ENCODE measurements around the gene VGLL4. TPM values are rescaled to one million over a fixed set of nuclear protein-coding genes. Genes with fewer than 3 reads are reported as not detected.
"Not testable (repeated sequence)": the region's sequence is repeated elsewhere in the genome, so short reads cannot be mapped to it uniquely, and the experiment has no call there.

VGLL4 gene
- total RNA-seq, 1 donor from 2014 or later: 111 TPM

- Mint-ChIP-seq H3K4me3 (no peak overlapping the region), H3K4me1 (ENCODE audit: unreplicated experiment) (peaks cover 49% of the 10 kb centered on the region), H3K36me3 (peaks cover 9% of the 10 kb centered on the region), H3K27ac (no peak overlapping the region), H3K27me3 (no peaks in the 10 kb centered on the region), H3K9me3 (peaks cover 5% of the 10 kb centered on the region)
- TF ChIP-seq, protein P1, sequence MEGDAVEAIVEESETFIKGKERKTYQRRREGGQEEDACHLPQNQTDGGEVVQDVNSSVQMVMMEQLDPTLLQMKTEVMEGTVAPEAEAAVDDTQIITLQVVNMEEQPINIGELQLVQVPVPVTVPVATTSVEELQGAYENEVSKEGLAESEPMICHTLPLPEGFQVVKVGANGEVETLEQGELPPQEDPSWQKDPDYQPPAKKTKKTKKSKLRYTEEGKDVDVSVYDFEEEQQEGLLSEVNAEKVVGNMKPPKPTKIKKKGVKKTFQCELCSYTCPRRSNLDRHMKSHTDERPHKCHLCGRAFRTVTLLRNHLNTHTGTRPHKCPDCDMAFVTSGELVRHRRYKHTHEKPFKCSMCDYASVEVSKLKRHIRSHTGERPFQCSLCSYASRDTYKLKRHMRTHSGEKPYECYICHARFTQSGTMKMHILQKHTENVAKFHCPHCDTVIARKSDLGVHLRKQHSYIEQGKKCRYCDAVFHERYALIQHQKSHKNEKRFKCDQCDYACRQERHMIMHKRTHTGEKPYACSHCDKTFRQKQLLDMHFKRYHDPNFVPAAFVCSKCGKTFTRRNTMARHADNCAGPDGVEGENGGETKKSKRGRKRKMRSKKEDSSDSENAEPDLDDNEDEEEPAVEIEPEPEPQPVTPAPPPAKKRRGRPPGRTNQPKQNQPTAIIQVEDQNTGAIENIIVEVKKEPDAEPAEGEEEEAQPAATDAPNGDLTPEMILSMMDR (conservative IDR thresholded peaks at IDR 0.05): no peak
- no peak for DNase-seq (ENCODE audit: extremely low spot score, unreplicated experiment)
These were observed 109.0 kb downstream of the VGLL4 start for GRCh38 chr3:11534793-11535101.

GRCh38 chr3:11534011-11534792, 109.5 kb downstream of the VGLL4 start:
- Mint-ChIP-seq H3K9me3 (peaks cover 5% of the 10 kb centered on the region), H3K4me3 (peak overlapping the region; percentile 31), H3K27me3 (no peaks in the 10 kb centered on the region), H3K27ac (no peak overlapping the region), H3K36me3 (peaks cover 6% of the 10 kb centered on the region), H3K4me1 (ENCODE audit: unreplicated experiment) (peaks cover 49% of the 10 kb centered on the region)
- TF ChIP-seq, protein P1 (conservative IDR thresholded peaks at IDR 0.05): no peak
- DNase-seq (ENCODE audit: extremely low spot score, unreplicated experiment): no peak

DNA sequence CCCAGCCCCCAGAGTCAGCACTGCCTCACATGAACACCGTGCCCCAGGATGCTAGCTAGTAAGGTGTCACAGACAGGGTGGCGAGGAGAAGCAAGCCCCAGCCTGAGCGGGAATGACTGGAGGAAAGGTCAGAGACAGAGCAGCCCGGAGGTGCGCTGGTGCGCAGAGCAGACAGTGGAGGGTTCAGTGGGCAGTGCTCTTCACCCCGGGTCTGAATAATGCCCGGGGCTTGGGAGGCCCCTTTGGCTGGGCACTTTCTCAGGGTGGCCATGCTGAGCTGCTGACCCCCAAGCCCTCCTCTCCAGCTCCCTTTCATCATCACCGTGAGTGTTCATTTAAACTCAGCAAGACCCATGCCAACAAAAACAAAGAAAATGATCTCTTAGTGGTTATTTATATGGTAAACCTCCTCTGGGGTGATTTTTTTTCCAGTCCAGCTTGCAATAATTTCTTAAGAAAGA, 110.8 kb downstream of the VGLL4 start:
- Mint-ChIP-seq H3K4me1 (ENCODE audit: unreplicated experiment) (peaks cover 46% of the 10 kb centered on the region), H3K4me3 (peak overlapping the region; percentile 23), H3K27me3 (no peaks in the 10 kb centered on the region), H3K36me3 (peaks cover 4% of the 10 kb centered on the region), H3K27ac (no peak overlapping the region), H3K9me3 (peaks cover 8% of the 10 kb centered on the region)
- TF ChIP-seq, protein P1 (conservative IDR thresholded peaks at IDR 0.05): no peak
- DNase-seq (ENCODE audit: extremely low spot score, unreplicated experiment): no peak

DNA sequence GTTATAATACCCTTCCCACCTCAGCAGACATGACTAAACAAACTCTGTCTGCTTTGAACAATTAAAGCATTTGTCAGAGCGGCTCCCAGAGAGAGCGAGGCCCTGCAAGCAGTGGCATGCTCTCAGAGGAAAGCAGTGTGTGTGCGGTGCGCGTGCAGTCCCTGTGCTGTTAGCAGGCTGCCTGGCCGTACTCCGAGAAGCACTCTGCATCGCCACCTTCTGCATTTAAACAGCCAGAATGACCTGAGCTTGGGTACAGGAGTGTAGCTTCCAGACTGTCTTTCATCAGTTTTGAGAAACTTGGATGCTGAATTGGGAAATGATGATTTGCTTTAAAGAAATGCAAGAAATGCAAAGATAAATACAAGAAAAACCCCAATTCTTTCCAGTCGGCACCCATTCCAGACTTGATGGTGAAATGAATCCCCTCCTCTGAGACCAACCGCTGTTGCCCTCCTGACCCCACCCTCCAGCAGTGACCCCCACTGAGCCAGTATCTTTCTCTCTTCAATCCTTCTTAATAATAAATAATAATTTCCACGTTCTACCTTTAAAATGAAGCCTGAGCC, 113.5 kb downstream of the VGLL4 start:
- TF ChIP-seq, protein P1 (conservative IDR thresholded peaks at IDR 0.05): peak; percentile 32
- DNase-seq (ENCODE audit: extremely low spot score, unreplicated experiment): no peak
- Mint-ChIP-seq H3K9me3 (peaks cover 4% of the 10 kb centered on the region), H3K4me3 (peak overlapping the region; percentile 9), H3K27ac (peak overlapping the region; percentile 6), H3K4me1 (ENCODE audit: unreplicated experiment) (peaks cover 36% of the 10 kb centered on the region), H3K27me3 (no peaks in the 10 kb centered on the region), H3K36me3 (peaks cover 4% of the 10 kb centered on the region)

GRCh38 chr3:11529281-11529680, 114.4 kb downstream of the VGLL4 start:
- Mint-ChIP-seq H3K4me1 (ENCODE audit: unreplicated experiment) (peaks cover 36% of the 10 kb centered on the region), H3K36me3 (peaks cover 4% of the 10 kb centered on the region), H3K4me3 (no peak overlapping the region), H3K27ac (no peak overlapping the region), H3K9me3 (peaks cover 4% of the 10 kb centered on the region), H3K27me3 (no peaks in the 10 kb centered on the region)
- TF ChIP-seq, protein P1 (conservative IDR thresholded peaks at IDR 0.05): no peak
- DNase-seq (ENCODE audit: extremely low spot score, unreplicated experiment): no peak

GRCh38 chr3:11526121-11526520, 117.6 kb downstream of the VGLL4 start:
- H3K4me3 Mint-ChIP-seq; H3K27ac Mint-ChIP-seq; H3K9me3 Mint-ChIP-seq; H3K36me3 Mint-ChIP-seq; DNase-seq (ENCODE audit: extremely low spot score, unreplicated experiment); H3K27me3 Mint-ChIP-seq: not testable (repeated sequence)
- H3K4me1 Mint-ChIP-seq (ENCODE audit: unreplicated experiment): peaks cover 30% of the 10 kb centered on the region
